ENCODE results near the gene KLF11. TPM values are rescaled to one million over a fixed set of nuclear protein-coding genes. Genes with fewer than 3 reads are reported as not detected.
A peak's percentile ranks its signal among the peaks of the same experiment; 100 is the strongest.

The KLF11 gene
- total and polyA plus RNA-seq, 2 of the 8 experiments (the other 6 are each of a cell fraction or from before 2014, with no cell fraction given) = 6.4 to 10.1 TPM

DNA sequence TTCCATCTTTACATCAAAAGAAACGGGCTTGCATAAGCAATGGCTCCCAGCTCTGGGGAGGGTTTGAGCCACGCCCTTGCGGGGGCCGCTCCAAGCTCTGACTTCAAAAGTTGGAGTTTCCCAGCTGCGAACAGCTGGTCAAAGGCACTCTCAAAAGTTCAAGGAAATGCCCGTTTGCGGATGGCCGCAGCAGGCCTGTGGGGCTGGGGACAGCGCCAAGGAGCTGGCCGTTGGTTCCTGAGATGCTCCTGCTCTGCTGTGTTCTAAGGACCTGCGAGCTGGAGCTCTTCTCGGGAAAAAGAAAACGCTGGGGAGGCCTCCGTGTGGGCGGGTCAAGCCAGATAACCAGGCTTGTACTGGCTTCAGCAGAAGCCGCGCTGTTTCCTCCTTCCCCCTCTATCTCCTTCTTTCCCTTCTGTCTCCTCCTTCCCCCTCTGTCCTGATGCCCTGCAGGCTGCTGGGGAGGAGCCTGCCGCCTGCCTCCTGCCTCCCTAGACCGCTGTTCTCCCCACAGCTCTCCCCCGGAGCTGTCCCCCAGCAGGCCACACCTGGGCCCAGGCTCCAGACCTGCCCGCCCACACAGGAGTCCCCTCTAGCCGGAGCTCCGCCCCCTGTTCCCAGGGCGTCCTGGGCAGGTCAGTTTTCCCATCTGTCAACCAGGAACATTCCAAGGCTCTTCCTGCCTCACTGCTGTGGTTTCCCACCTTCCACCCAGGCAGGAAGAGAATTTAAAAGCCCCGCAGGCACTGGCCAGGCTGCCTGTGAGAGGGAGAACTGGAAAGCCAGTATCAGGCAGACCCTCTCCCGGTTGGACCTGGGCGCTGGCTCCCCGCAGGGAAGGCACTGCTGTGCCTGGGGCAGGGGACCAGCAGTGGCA lies 14.1 kb downstream of the KLF11 start (continued):
- no peak for TF ChIP-seq TCF12 (IDR thresholded peaks at IDR 0.05; ENCODE audit: low read depth, low read length)
- no peak for TF ChIP-seq SUZ12 (IDR thresholded peaks at IDR 0.05; ENCODE audit: low read length)
- TF ChIP-seq POLR2AphosphoS5 (IDR thresholded peaks at IDR 0.05; ENCODE audit: low read depth, low read length) = 0 out of 2 replicates have a peak, but pooled peaks have one; percentile 21
- no peak for TF ChIP-seq SIX5 (IDR thresholded peaks at IDR 0.05; ENCODE audit: low read depth, low read length)
- TF ChIP-seq TBP (IDR thresholded peaks at IDR 0.05; ENCODE audit: low read depth, low read length) = peak; percentile 53; the same call in 1 of the 2 replicates
- TF ChIP-seq TAF7 (optimal IDR thresholded peaks at IDR 0.05; ENCODE audit: borderline replicate concordance, low read depth, low read length) = no peak
- TF ChIP-seq KDM1A (IDR thresholded peaks at IDR 0.05; ENCODE audit: borderline replicate concordance, low read length) = peak; percentile 34; the same call in 1 of the 2 replicates
- TF ChIP-seq POLR2A (IDR thresholded peaks at IDR 0.05; ENCODE audit: control extremely low read depth in 1 of 2, low read depth in 2 of 2, low read length in 2 of 2) = peak in 1 of 2 experiments; percentile 42; a peak in 1 of 3 replicates
- peak; percentile 22 for TF ChIP-seq EZH2 (IDR thresholded peaks at IDR 0.05; ENCODE audit: low read depth, low read length, severe bottlenecking)
- 0 out of 2 replicates have a peak, but pooled peaks have one; percentile 58 for TF ChIP-seq YY1 (IDR thresholded peaks at IDR 0.05; ENCODE audit: low read depth, low read length)
- TF ChIP-seq SIN3A (conservative IDR thresholded peaks at IDR 0.05 in 1 of 2, IDR thresholded peaks at IDR 0.05 in 1 of 2; ENCODE audit: low read depth in 1 of 2, low read length in 2 of 2) = peak in 1 of 2 experiments; percentile 77; a peak in 1 of 4 replicates
- peak; percentile 87 for TF ChIP-seq TEAD4 (IDR thresholded peaks at IDR 0.05; ENCODE audit: low read depth, low read length)
- no peak for TF ChIP-seq RNF2 (IDR thresholded peaks at IDR 0.05; ENCODE audit: borderline replicate concordance, low read depth, low read length, missing control alignments, poor library complexity, severe bottlenecking)
- TF ChIP-seq EP300 (IDR thresholded peaks at IDR 0.05; ENCODE audit: borderline replicate concordance in 1 of 2, low read depth in 2 of 2, low read length in 2 of 2) = no peak
